Measurements from ENCODE around the gene LSMEM2. TPM values are rescaled to one million over a fixed set of nuclear protein-coding genes. Genes with fewer than 3 reads are reported as not detected.
"Not testable (repeated sequence)": the region's sequence is repeated elsewhere in the genome, so short reads cannot be mapped to it uniquely, and the experiment has no call there.

The LSMEM2 gene
- total RNA-seq, 3 donors from 2014 or later: 0.13 TPM; not detected in 2

- H3K4me1 Mint-ChIP-seq (ENCODE audit: low read depth): no peaks in the 10 kb centered on the region
- H3K4me3 Mint-ChIP-seq: no peak overlapping the region
- H3K36me3 Mint-ChIP-seq (ENCODE audit: insufficient read depth): no peaks in the 10 kb centered on the region
- no peak for ATAC-seq
- no peaks in the 10 kb centered on the region for H3K9me3 Mint-ChIP-seq
- H3K27me3 Mint-ChIP-seq (ENCODE audit: low read depth): peaks cover 4% of the 10 kb centered on the region
- no peak for DNase-seq
These were observed 12.9 kb upstream of the LSMEM2 start for GRCh38 chr3:50266017-50266416.

GRCh38 chr3:50266836-50267235 is 12.1 kb upstream of the LSMEM2 start:
- no peaks in the 10 kb centered on the region for H3K9me3 Mint-ChIP-seq
- H3K27me3 Mint-ChIP-seq (ENCODE audit: low read depth): peaks cover 8% of the 10 kb centered on the region
- ATAC-seq: no peak
- peaks cover 5% of the 10 kb centered on the region for H3K4me1 Mint-ChIP-seq (ENCODE audit: low read depth)
- H3K36me3 Mint-ChIP-seq (ENCODE audit: insufficient read depth): no peaks in the 10 kb centered on the region
- DNase-seq: no peak
- no peak overlapping the region for H3K4me3 Mint-ChIP-seq

GRCh38 chr3:50267280-50267913 is 11.5 kb upstream of the LSMEM2 start:
- Mint-ChIP-seq H3K9me3 (no peaks in the 10 kb centered on the region), H3K36me3 (ENCODE audit: insufficient read depth) (no peaks in the 10 kb centered on the region), H3K27me3 (ENCODE audit: low read depth) (peaks cover 8% of the 10 kb centered on the region), H3K4me3 (no peak overlapping the region), H3K4me1 (ENCODE audit: low read depth) (peaks cover 5% of the 10 kb centered on the region)
- ATAC-seq: no peak
- no peak for DNase-seq

GRCh38 chr3:50268276-50268675 is 10.6 kb upstream of the LSMEM2 start:
- Mint-ChIP-seq H3K4me1 (ENCODE audit: low read depth) (peaks cover 10% of the 10 kb centered on the region), H3K9me3 (no peaks in the 10 kb centered on the region), H3K36me3 (ENCODE audit: insufficient read depth) (no peaks in the 10 kb centered on the region)

GRCh38 chr3:50268703-50269451 is 10.0 kb upstream of the LSMEM2 start, which contains the start of gene SEMA3B:
Gene SEMA3B (plus strand): TSS chr3:50269147. CDS start chr3:50269241, 94 bp downstream.
- no peaks in the 10 kb centered on the region for H3K9me3 Mint-ChIP-seq
- DNase-seq: no peak
- H3K4me3 Mint-ChIP-seq: no peak within 1 kb of the TSS
- no peaks in the 10 kb centered on the region for H3K36me3 Mint-ChIP-seq (ENCODE audit: insufficient read depth)
- ATAC-seq: no peak
- H3K4me1 Mint-ChIP-seq (ENCODE audit: low read depth): peaks cover 12% of the 10 kb centered on the region
- H3K27me3 Mint-ChIP-seq (ENCODE audit: low read depth): peaks cover 14% of the 10 kb centered on the region

More at GRCh38 chr3:50268276-50268675, 10.6 kb upstream of the LSMEM2 start:
- DNase-seq (no peak), ATAC-seq (no peak)
- Mint-ChIP-seq H3K4me3 (no peak overlapping the region), H3K27me3 (ENCODE audit: low read depth) (peaks cover 12% of the 10 kb centered on the region)

- Mint-ChIP-seq H3K36me3 (ENCODE audit: insufficient read depth) (no peaks in the 10 kb centered on the region), H3K4me3 (no peak overlapping the region), H3K27me3 (ENCODE audit: low read depth) (peaks cover 18% of the 10 kb centered on the region), H3K9me3 (no peaks in the 10 kb centered on the region), H3K4me1 (ENCODE audit: low read depth) (peaks cover 18% of the 10 kb centered on the region)
- no peak for ATAC-seq
- no peak for DNase-seq
These were observed 9.4 kb upstream of the LSMEM2 start for GRCh38 chr3:50269460-50269859.

GRCh38 chr3:50269977-50270413 is 8.9 kb upstream of the LSMEM2 start:
- ATAC-seq: no peak
- peaks cover 23% of the 10 kb centered on the region for H3K27me3 Mint-ChIP-seq (ENCODE audit: low read depth)

GRCh38 chr3:50270422-50271224 is 8.3 kb upstream of the LSMEM2 start:
- DNase-seq (no peak), ATAC-seq (no peak)
- no peaks in the 10 kb centered on the region for H3K36me3 Mint-ChIP-seq (ENCODE audit: insufficient read depth)
- no peak overlapping the region for H3K4me3 Mint-ChIP-seq
- H3K9me3 Mint-ChIP-seq: no peaks in the 10 kb centered on the region
- H3K27me3 Mint-ChIP-seq (ENCODE audit: low read depth): peaks cover 28% of the 10 kb centered on the region
- peaks cover 26% of the 10 kb centered on the region for H3K4me1 Mint-ChIP-seq (ENCODE audit: low read depth)

More at GRCh38 chr3:50269977-50270413, 8.9 kb upstream of the LSMEM2 start:
- Mint-ChIP-seq H3K4me3 (no peak overlapping the region), H3K4me1 (ENCODE audit: low read depth) (peaks cover 21% of the 10 kb centered on the region), H3K9me3 (no peaks in the 10 kb centered on the region), H3K36me3 (ENCODE audit: insufficient read depth) (no peaks in the 10 kb centered on the region)
- DNase-seq: no peak

GRCh38 chr3:50271314-50271936 is 7.5 kb upstream of the LSMEM2 start:
- DNase-seq (no peak), ATAC-seq (no peak)
- Mint-ChIP-seq H3K36me3 (ENCODE audit: insufficient read depth) (no peaks in the 10 kb centered on the region), H3K27me3 (ENCODE audit: low read depth) (peaks cover 35% of the 10 kb centered on the region), H3K4me3 (no peak overlapping the region), H3K9me3 (no peaks in the 10 kb centered on the region), H3K4me1 (ENCODE audit: low read depth) (peaks cover 31% of the 10 kb centered on the region)

- Mint-ChIP-seq H3K27me3 (ENCODE audit: low read depth) (peaks cover 39% of the 10 kb centered on the region), H3K4me1 (ENCODE audit: low read depth) (peaks cover 31% of the 10 kb centered on the region)
- not testable (repeated sequence) for DNase-seq; ATAC-seq; H3K9me3 Mint-ChIP-seq; H3K36me3 Mint-ChIP-seq (ENCODE audit: insufficient read depth); H3K4me3 Mint-ChIP-seq
These were observed 6.4 kb upstream of the LSMEM2 start for GRCh38 chr3:50272538-50272910.

GRCh38 chr3:50272911-50273688 is 5.8 kb upstream of the LSMEM2 start:
- peak; percentile 88 for DNase-seq
- ATAC-seq: peak; percentile 79 to 87
- Mint-ChIP-seq H3K27me3 (ENCODE audit: low read depth) (peaks cover 41% of the 10 kb centered on the region), H3K4me3 (peak overlapping the region; percentile 53), H3K9me3 (no peaks in the 10 kb centered on the region), H3K36me3 (ENCODE audit: insufficient read depth) (no peaks in the 10 kb centered on the region), H3K4me1 (ENCODE audit: low read depth) (peaks cover 31% of the 10 kb centered on the region)

- Mint-ChIP-seq H3K4me1 (ENCODE audit: low read depth) (peaks cover 31% of the 10 kb centered on the region), H3K4me3 (no peak overlapping the region), H3K36me3 (ENCODE audit: insufficient read depth) (no peaks in the 10 kb centered on the region), H3K27me3 (ENCODE audit: low read depth) (peaks cover 46% of the 10 kb centered on the region), H3K9me3 (no peaks in the 10 kb centered on the region)
- DNase-seq: no peak
- ATAC-seq: no peak
These were observed 5.2 kb upstream of the LSMEM2 start for GRCh38 chr3:50273689-50274065.

GRCh38 chr3:50274371-50275104 is 4.3 kb upstream of the LSMEM2 start:
- Mint-ChIP-seq H3K4me3 (peak overlapping the region; percentile 17), H3K36me3 (ENCODE audit: insufficient read depth) (no peaks in the 10 kb centered on the region), H3K4me1 (ENCODE audit: low read depth) (peaks cover 31% of the 10 kb centered on the region), H3K9me3 (no peaks in the 10 kb centered on the region), H3K27me3 (ENCODE audit: low read depth) (peaks cover 45% of the 10 kb centered on the region)
- ATAC-seq (peak; percentile 16 to 39), DNase-seq (peak; percentile 54)

All from activated T-cell treated with anti-CD3 and anti-CD28 coated beads, Interleukin-2, amount 50 U/mL, for 4 hours (primary cell).